Dermis blood vessel endothelial cell (primary cell): ENCODE measurements around the gene DRC7. TPM values are rescaled to one million over a fixed set of nuclear protein-coding genes. Genes with fewer than 3 reads are reported as not detected.
"Not testable (repeated sequence)": the region's sequence is repeated elsewhere in the genome, so short reads cannot be mapped to it uniquely, and the experiment has no call there.

ENCODE experiments used
- DNase-seq: peaks from one replicate; pipeline ENCODE4 v3.0.0; 2010
- total RNA-seq: library from RNA; depleted of rRNA; stranded (reverse); fragments of >200 nt; gene quantifications from 2 replicates; pipeline ENCODE4 v1.2.3, GENCODE V29; 2014

DRC7 gene
- total RNA-seq, 1 donor from 2014 or later = not detected

GRCh38 chr16:57765160-57765728, 70.6 kb downstream of the DRC7 start:
- DNase-seq = no peak

- no peak for DNase-seq
Measured at GRCh38 chr16:57766714-57767348, 72.2 kb downstream of the DRC7 start.

GRCh38 chr16:57769541-57770145, 75.0 kb downstream of the DRC7 start:
- DNase-seq = no peak

- no peak for DNase-seq
Measured at GRCh38 chr16:57770361-57770760, 75.8 kb downstream of the DRC7 start.

- no peak for DNase-seq
Measured at GRCh38 chr16:57771141-57771785, 76.7 kb downstream of the DRC7 start.

- no peak for DNase-seq
Measured at GRCh38 chr16:57773019-57773418, 78.4 kb downstream of the DRC7 start.

- DNase-seq = no peak
Measured at GRCh38 chr16:57773655-57774295, 79.2 kb downstream of the DRC7 start.

- no peak for DNase-seq
Measured at GRCh38 chr16:57774705-57775285, 80.2 kb downstream of the DRC7 start.

- DNase-seq = peak; percentile 21
Measured at GRCh38 chr16:57775661-57776469, 81.3 kb downstream of the DRC7 start.

- no peak for DNase-seq
Measured at GRCh38 chr16:57778658-57779057, 84.1 kb downstream of the DRC7 start.

- DNase-seq = not testable (repeated sequence)
Measured at GRCh38 chr16:57779836-57780235, 85.2 kb downstream of the DRC7 start.

- no peak for DNase-seq
Measured at GRCh38 chr16:57781349-57781740, 86.7 kb downstream of the DRC7 start.

Other genes with a start within 250 kb of the DRC7 start
- 70.5 and 92.1 TPM in 2 replicates for gene CIAPIN1, start 247.4 kb upstream of the DRC7 start, total RNA-seq
- gene COQ9, start 247.3 kb upstream of the DRC7 start, total RNA-seq = 55.1 and 58.7 TPM in 2 replicates
- gene POLR2C, start 232.1 kb upstream of the DRC7 start, total RNA-seq = 106 and 118 TPM in 2 replicates
- 21.4 and 21.6 TPM in 2 replicates for gene DOK4, start 208.3 kb upstream of the DRC7 start, total RNA-seq
- gene CCDC102A, start 158.2 kb upstream of the DRC7 start, total RNA-seq = 12.6 and 25.5 TPM in 2 replicates
- not detected in 2 replicates for gene ADGRG5, start 152.2 kb upstream of the DRC7 start, total RNA-seq
- 21.8 and 35.4 TPM in 2 replicates for gene ADGRG1, start 66.2 kb upstream of the DRC7 start, total RNA-seq
- gene ADGRG3, start 26.5 kb upstream of the DRC7 start, total RNA-seq = 2.7 and 4.6 TPM in 2 replicates
- 26.2 and 48.3 TPM in 2 replicates for gene KATNB1, start 41.0 kb downstream of the DRC7 start, total RNA-seq
- 58.3 and 75.4 TPM in 2 replicates for gene KIFC3, start 107.7 kb downstream of the DRC7 start, total RNA-seq